Transverse colon (tissue), 4 donors: ENCODE data around the gene RET.

Source experiments
- EP300 ChIP-seq: sonication (generic); formaldehyde crosslinking; IDR thresholded peaks from one replicate; pipeline ENCODE4 v1.6.1; 2017; ENCODE audit warnings: antibody characterized with exemption, low read depth
- POLR2A ChIP-seq: fragments of 450-650 bp; IDR thresholded peaks from one replicate; pipeline ENCODE4 v1.6.1; 2016; ENCODE audit warnings: antibody characterized with exemption, mild to moderate bottlenecking, moderate library complexity
- POLR2AphosphoS5 ChIP-seq, 3 donors: sonication (generic); formaldehyde crosslinking; IDR thresholded peaks; one replicate each; pipeline ENCODE4 v1.6.1; 2016; ENCODE audit warnings: antibody characterized with exemption in 3 of 3
- TF ChIP-seq, protein P1 (sequence below), 5 experiments: fragments of 200-600 bp in 3 of 5; fragments of 450-650 bp in 2 of 5; sonication (generic) in 3 of 5; IDR thresholded peaks; 1 replicate in 2 of 5; 2 replicates in 3 of 5; pipeline ENCODE4 v1.5.1; 2016 to 2017; ENCODE audit warnings: antibody characterized with exemption in 5 of 5, inconsistent platforms in 3 of 5, mild to moderate bottlenecking in 2 of 5, moderate library complexity in 1 of 5

DNA sequence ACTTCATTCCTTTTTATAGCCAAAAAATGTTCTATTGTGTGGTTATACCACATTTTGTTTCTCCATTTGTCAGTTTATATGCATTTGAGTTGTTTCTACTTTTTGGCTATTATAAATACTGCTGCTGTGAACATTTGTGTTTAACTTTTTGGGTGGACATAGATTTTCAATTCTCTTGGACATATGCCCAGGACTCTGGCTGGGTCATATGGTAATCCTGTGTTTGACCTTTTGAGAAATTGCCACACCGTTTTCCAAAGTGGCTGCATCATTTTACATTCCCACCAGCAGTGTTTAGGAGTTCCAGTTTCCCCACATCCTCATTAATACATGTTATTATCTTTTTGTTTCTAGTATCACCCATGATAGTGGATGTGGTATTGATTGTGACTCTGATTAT lies 100.7 kb downstream of the RET start:
- TF ChIP-seq POLR2A (no peak), EP300 (no peak), POLR2AphosphoS5 (IDR thresholded peaks at IDR 0.05) (no peak)
- TF ChIP-seq, protein P1, sequence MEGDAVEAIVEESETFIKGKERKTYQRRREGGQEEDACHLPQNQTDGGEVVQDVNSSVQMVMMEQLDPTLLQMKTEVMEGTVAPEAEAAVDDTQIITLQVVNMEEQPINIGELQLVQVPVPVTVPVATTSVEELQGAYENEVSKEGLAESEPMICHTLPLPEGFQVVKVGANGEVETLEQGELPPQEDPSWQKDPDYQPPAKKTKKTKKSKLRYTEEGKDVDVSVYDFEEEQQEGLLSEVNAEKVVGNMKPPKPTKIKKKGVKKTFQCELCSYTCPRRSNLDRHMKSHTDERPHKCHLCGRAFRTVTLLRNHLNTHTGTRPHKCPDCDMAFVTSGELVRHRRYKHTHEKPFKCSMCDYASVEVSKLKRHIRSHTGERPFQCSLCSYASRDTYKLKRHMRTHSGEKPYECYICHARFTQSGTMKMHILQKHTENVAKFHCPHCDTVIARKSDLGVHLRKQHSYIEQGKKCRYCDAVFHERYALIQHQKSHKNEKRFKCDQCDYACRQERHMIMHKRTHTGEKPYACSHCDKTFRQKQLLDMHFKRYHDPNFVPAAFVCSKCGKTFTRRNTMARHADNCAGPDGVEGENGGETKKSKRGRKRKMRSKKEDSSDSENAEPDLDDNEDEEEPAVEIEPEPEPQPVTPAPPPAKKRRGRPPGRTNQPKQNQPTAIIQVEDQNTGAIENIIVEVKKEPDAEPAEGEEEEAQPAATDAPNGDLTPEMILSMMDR (IDR thresholded peaks at IDR 0.05): no peak
